K562 (cell line): ENCODE measurements around the gene GPR42. TPM values are rescaled to one million over a fixed set of nuclear protein-coding genes. Genes with fewer than 3 reads are reported as not detected.
A peak's percentile ranks its signal among the peaks of the same experiment; 100 is the strongest.

Experiments used
- ATAC-seq: fragments of 200-7000 bp; cut with Tn5 transposase; 3 replicates; pipeline ENCODE4 v1.9.1; 2020; ENCODE audit warnings: moderate library complexity
- BruUV-seq: library from RNA; stranded (reverse); fragments of 400-500 nt; replicated peaks from 2 replicates; lab custom pipeline; 2021; lab: Mats Ljungman, UMichigan
- CTCF ChIA-PET: fragments of 300-600 bp; formaldehyde crosslinking; extraction: SDS; loops from one replicate; lab custom pipeline; 2021; ENCODE audit warnings: low intra/inter-chr PET ratio; lab: Yijun Ruan, JAX
- POLR2A ChIA-PET: fragments of 300-600, 350-650 bp; sonication (Branson Sonifier 250); formaldehyde crosslinking; extraction: SDS; loops from one replicate; lab custom pipeline; 2021; ENCODE audit warnings: antibody characterized with exemption, inconsistent platforms; lab: Yijun Ruan, JAX
- DNase-seq, 4 experiments: peaks; one replicate each; pipeline versions ENCODE4 v3.0.0 to v3.0.0-alpha.2; 2011 to 2018; ENCODE audit warnings: low spot score in 3 of 4, mixed read lengths in 3 of 4; ENCODE audit errors: extremely low read depth in 1 of 4
- FAIRE-seq: peaks from 2 replicates; lab custom pipeline; 2011; peaks lifted over from hg19 to GRCh38; lab: Jason Lieb, UNC
- H2AFZ ChIP-seq: 2 replicates; pipeline ENCODE4 v1.6.0; 2011; ENCODE audit warnings: low read depth, low read length, control low read depth, inconsistent platforms
- H3K27ac ChIP-seq: fragments of 200-600 bp; 3 replicates; pipeline ENCODE4 v1.8.0; 2011; ENCODE audit warnings: low read depth, mild to moderate bottlenecking, control low read depth, inconsistent platforms, low read length, moderate library complexity, mixed read lengths; ENCODE audit errors: extremely low read depth
- H3K27me3 ChIP-seq, 2 experiments: fragments of 300-600 bp in 1 of 2; 2 replicates in 1 of 2; 3 replicates in 1 of 2; pipeline versions ENCODE4 v1.6.0 to v1.8.0; 2011; ENCODE audit warnings: inconsistent platforms in 2 of 2, low read length in 2 of 2, mild to moderate bottlenecking in 1 of 2, mixed read lengths in 1 of 2, moderate library complexity in 1 of 2; ENCODE audit not compliant: control insufficient read depth in 2 of 2, insufficient read depth in 2 of 2
- H3K36me3 ChIP-seq: fragments of 300-600 bp; 3 replicates; pipeline ENCODE4 v1.8.0; 2011; ENCODE audit warnings: mild to moderate bottlenecking, low read length, inconsistent platforms; ENCODE audit not compliant: control insufficient read depth, insufficient read depth
- H3K4me1 ChIP-seq, 2 experiments: fragments of 200-600 bp in 1 of 2; replicated peaks in 1 of 2; 2 replicates in 1 of 2; 3 replicates in 1 of 2; pipeline versions ENCODE4 v1.5.1 to v1.8.0; 2011; ENCODE audit warnings: inconsistent platforms in 2 of 2, low read length in 2 of 2, mild to moderate bottlenecking in 1 of 2, mixed read lengths in 1 of 2, moderate library complexity in 1 of 2; ENCODE audit not compliant: control insufficient read depth in 2 of 2, insufficient read depth in 2 of 2
- H3K4me2 ChIP-seq: 2 replicates; pipeline ENCODE4 v1.6.1; 2011; ENCODE audit warnings: low read length, control low read depth, inconsistent platforms, mixed read lengths; ENCODE audit not compliant: insufficient read depth
- H3K4me3 ChIP-seq: fragments of 200-600 bp; sonication (generic), shearing (Covaris generic); 2 replicates; pipeline ENCODE4 v1.5.1; 2016; ENCODE audit warnings: control low read depth, inconsistent platforms
- H3K79me2 ChIP-seq: fragments of 200-600 bp; 3 replicates; pipeline ENCODE4 v1.8.0; 2011; ENCODE audit warnings: low read length, inconsistent platforms; ENCODE audit not compliant: control insufficient read depth, insufficient read depth
- H3K9ac ChIP-seq, 2 experiments: 2 replicates each; pipeline versions ENCODE4 v1.6.0 to v1.6.1; 2011; ENCODE audit warnings: low read depth in 2 of 2, low read length in 2 of 2, control low read depth in 1 of 2, inconsistent platforms in 1 of 2, mild to moderate bottlenecking in 1 of 2, mixed read lengths in 1 of 2; ENCODE audit not compliant: insufficient read depth in 1 of 2
- H3K9me1 ChIP-seq: one replicate; pipeline ENCODE4 v1.6.0; 2011; ENCODE audit warnings: inconsistent platforms, mild to moderate bottlenecking, low read length, moderate library complexity; ENCODE audit not compliant: control insufficient read depth, insufficient read depth
- H3K9me3 ChIP-seq: replicated peaks from 2 replicates; pipeline ENCODE4 v1.5.1; 2011; ENCODE audit warnings: low read depth, low read length, inconsistent platforms; ENCODE audit not compliant: control insufficient read depth, insufficient read depth
- H4K20me1 ChIP-seq: replicated peaks from 2 replicates; pipeline ENCODE4 v1.6.1; 2011; ENCODE audit warnings: low read length, inconsistent platforms, mixed read lengths; ENCODE audit not compliant: control insufficient read depth, insufficient read depth
- BRD9 ChIP-seq: fragments of 450-650 bp; IDR thresholded peaks from 2 replicates; pipeline ENCODE4 v1.6.1; 2018; ENCODE audit warnings: low read depth; ENCODE audit not compliant: partially characterized antibody
- ELF2 ChIP-seq: fragments of 250-450 bp; sonication (Bioruptor Pico); IDR thresholded peaks from 2 replicates; pipeline ENCODE4 v1.5.0; 2021; ENCODE audit warnings: mild to moderate bottlenecking
- ZNF586 ChIP-seq: fragments of 450-650 bp; formaldehyde crosslinking; conservative IDR thresholded peaks from 2 replicates; pipeline ENCODE4 v1.4.0; 2020; ENCODE audit warnings: mild to moderate bottlenecking, moderate library complexity
- WGBS: fragments of 100-300 bp; shearing (Covaris generic); methylation state at CpG from one replicate; pipeline ENCODE4 v1.1.6; 2016; ENCODE audit warnings: low coverage, mixed read lengths; ENCODE audit not compliant: insufficient coverage; ENCODE audit errors: missing lambda C conversion rate; 5-methylcytosine and 5-hydroxymethylcytosine counted together
- in situ Hi-C: fragments of 300-500 bp; cut with MboI; formaldehyde crosslinking; loops from 4 replicates; pipeline ENCODE4 v1.15.0; 2018; ENCODE audit warnings: inconsistent platforms, mixed read lengths
- intact Hi-C: fragments of 100-400 bp; cut with micrococcal nuclease; formaldehyde crosslinking; loops from 2 replicates; pipeline ENCODE4 v1.14.2; 2022
- polyA plus RNA-seq, 8 experiments: library from polyadenylated mRNA; depleted of rRNA in 4 of 8; stranded (reverse) in 5 of 8; unstranded in 3 of 8; fragments of >200 nt; fragmentation: Nextera tagmentation in 2 of 8; fragmentation: Illumina TruSeq in 1 of 8; extraction: Ambion mirVana in 2 of 8; extraction: Trizol in 1 of 8; gene quantifications; 2 replicates each; pipeline versions ENCODE4 v1.2.1 to v1.2.3, GENCODE V29; 2011 to 2014; ENCODE audit warnings: inconsistent platforms in 1 of 8, missing spikeins in 1 of 8
- total RNA-seq, 7 experiments: library from RNA; depleted of rRNA in 6 of 7; stranded (reverse); fragments of >200 nt in 6 of 7; fragmentation: Illumina TruSeq in 2 of 7; extraction: Trizol in 2 of 7; gene quantifications; 2 replicates each; pipeline versions ENCODE4 v1.2.1 to v1.2.3, GENCODE V29; 2011 to 2021; ENCODE audit warnings: low replicate concordance in 1 of 7
- TF ChIP-seq, protein P1 (sequence below): fragments of 450-650 bp; IDR thresholded peaks from 2 replicates; pipeline ENCODE4 v1.6.1; 2016
- TF ChIP-seq, protein P2 (sequence below), 2 experiments: fragments of 450-650 bp in 1 of 2; IDR thresholded peaks; 2 replicates each; pipeline ENCODE4 v1.6.1; 2011 to 2017; ENCODE audit warnings: low read depth in 2 of 2, antibody characterized with exemption in 1 of 2, borderline replicate concordance in 1 of 2, low read length in 1 of 2, mild to moderate bottlenecking in 1 of 2, mixed read lengths in 1 of 2; ENCODE audit not compliant: control insufficient read depth in 1 of 2

The GPR42 gene
- total and polyA plus RNA-seq, 9 of the 15 experiments (the other 6 are each of a cell fraction or from before 2014, with no cell fraction given): not detected

DNA sequence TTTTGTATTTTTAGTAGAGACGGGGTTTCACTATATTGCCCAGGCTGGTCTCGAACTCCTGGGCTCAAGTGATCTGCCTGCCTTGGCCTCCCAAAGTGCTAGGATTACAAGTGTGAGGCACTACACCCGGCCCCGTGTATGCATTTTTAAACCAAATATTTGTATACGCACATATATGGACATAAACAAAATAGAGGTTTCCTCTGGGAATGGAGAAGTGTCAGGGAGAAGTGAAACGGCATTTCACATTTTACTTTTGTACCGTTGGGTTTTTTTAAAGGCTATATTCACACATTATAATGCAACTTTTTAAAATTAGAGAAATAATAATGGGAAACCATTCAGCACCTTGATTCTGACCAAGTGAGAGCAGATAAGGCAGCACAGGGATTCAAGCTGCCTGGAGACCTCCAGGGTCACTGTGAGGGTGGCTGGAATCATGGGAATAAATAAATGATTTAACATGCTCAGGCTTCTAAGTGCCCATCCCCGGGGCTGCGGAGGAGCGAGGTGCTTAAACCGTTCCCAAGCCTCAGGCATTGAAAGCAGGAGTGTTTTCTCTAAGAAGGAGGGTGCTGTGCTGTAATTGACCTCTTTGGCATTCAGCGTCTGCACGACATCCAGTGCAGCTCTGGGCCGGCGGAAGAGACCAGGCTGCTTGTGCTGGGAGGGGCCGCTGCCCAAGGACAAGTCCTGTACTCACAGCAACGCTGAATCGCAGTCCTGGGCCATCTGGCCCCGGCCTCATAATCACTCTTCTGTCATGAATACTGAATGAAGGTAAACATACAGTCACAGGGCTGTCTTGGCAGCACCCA is 24.7 kb downstream of the GPR42 start:
- DNase-seq: no peak
- H3K36me3 ChIP-seq: no peaks in the 10 kb centered on the region
- intact Hi-C loops (no loop called here), in situ Hi-C loops (no loop called here)
- H3K9me1 ChIP-seq: no peaks in the 10 kb centered on the region
- H3K27me3 ChIP-seq: no peaks in the 10 kb centered on the region; a peak in 1 of 5 replicates
- no peak overlapping the region for H3K4me3 ChIP-seq
- no peak overlapping the region for H3K4me2 ChIP-seq
- no peaks in the 10 kb centered on the region for H3K79me2 ChIP-seq
- no peak for FAIRE-seq
- POLR2A ChIA-PET: no interaction called here
- H3K9me3 ChIP-seq: no peaks in the 10 kb centered on the region
- TF ChIP-seq ELF2: no peak
- TF ChIP-seq, protein P1, sequence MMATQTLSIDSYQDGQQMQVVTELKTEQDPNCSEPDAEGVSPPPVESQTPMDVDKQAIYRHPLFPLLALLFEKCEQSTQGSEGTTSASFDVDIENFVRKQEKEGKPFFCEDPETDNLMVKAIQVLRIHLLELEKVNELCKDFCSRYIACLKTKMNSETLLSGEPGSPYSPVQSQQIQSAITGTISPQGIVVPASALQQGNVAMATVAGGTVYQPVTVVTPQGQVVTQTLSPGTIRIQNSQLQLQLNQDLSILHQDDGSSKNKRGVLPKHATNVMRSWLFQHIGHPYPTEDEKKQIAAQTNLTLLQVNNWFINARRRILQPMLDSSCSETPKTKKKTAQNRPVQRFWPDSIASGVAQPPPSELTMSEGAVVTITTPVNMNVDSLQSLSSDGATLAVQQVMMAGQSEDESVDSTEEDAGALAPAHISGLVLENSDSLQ: no peak
- TF ChIP-seq ZNF586: no peak
- TF ChIP-seq BRD9: no peak
- TF ChIP-seq, protein P2, sequence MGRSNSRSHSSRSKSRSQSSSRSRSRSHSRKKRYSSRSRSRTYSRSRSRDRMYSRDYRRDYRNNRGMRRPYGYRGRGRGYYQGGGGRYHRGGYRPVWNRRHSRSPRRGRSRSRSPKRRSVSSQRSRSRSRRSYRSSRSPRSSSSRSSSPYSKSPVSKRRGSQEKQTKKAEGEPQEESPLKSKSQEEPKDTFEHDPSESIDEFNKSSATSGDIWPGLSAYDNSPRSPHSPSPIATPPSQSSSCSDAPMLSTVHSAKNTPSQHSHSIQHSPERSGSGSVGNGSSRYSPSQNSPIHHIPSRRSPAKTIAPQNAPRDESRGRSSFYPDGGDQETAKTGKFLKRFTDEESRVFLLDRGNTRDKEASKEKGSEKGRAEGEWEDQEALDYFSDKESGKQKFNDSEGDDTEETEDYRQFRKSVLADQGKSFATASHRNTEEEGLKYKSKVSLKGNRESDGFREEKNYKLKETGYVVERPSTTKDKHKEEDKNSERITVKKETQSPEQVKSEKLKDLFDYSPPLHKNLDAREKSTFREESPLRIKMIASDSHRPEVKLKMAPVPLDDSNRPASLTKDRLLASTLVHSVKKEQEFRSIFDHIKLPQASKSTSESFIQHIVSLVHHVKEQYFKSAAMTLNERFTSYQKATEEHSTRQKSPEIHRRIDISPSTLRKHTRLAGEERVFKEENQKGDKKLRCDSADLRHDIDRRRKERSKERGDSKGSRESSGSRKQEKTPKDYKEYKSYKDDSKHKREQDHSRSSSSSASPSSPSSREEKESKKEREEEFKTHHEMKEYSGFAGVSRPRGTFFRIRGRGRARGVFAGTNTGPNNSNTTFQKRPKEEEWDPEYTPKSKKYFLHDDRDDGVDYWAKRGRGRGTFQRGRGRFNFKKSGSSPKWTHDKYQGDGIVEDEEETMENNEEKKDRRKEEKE (IDR thresholded peaks at IDR 0.05; ENCODE audit: borderline replicate concordance in 1 of 2, control insufficient read depth in 1 of 2, low read depth in 2 of 2, low read length in 1 of 2): no peak
- TF ChIP-seq, all 486 proteins: peak for 0
- Histone ChIP-seq H3K27ac (no peak overlapping the region), H3K9ac (no peak overlapping the region), H3K4me1 (peaks cover 0 to 10% of the 10 kb centered on the region in 2 experiments; a peak in 3 of 5 replicates), H4K20me1 (no peaks in the 10 kb centered on the region), H2AFZ (peak overlapping the region; percentile 52; the same call in 1 of the 2 replicates)
- ATAC-seq: peak; percentile 45; the same call in 2 of the 3 replicates
- 45% methylated on average over 19 of the region's 19 CpGs for WGBS
- no TSS peak for BruUV-seq
- CTCF ChIA-PET: no interaction called here
